CD4-positive, alpha-beta T cell treated with Interleukin-4 for 1 hour (primary cell): ENCODE results near the gene EFNB2.

Experiments
- DNase-seq, 2 donors: peaks; one replicate each; pipeline ENCODE4 v3.0.0-alpha.2; 2020 to 2022

EFNB2 gene

DNA sequence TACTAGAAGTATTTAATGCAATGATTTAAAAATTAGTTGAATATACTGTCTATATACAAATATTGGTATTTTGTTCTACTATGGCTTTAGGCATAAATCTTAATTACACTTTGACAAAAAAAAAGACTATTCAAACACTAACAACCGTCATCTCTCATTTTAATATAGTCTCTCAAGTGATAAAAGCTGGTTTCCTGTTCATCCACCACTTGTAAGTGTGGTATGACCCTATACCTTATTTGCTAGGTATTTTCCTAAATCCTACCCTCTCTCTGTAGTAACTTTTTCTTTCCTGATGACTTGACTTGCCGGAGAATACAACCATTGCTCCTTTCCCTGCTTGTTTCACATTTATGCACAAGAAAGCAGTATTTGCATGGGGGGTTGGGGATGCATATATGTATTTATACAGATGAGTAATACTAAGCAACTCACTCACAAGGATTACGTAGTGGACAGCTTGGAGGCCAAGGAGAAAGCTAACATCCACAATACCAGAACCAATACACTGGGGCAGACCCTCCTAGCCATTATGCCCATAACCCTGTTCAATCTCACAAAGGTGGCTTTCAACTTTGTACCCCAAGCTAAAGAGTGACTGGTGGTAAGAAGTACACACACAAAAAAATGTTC, 12.7 kb upstream of the EFNB2 start:
- DNase-seq, result no peak

GRCh38 chr13:106541826-106542225, 6.4 kb upstream of the EFNB2 start:
- no peak for DNase-seq

GRCh38 chr13:106540613-106541012, 5.2 kb upstream of the EFNB2 start:
- DNase-seq, result no peak

- no peak for DNase-seq
Measured at GRCh38 chr13:106537521-106537920, 2.1 kb upstream of the EFNB2 start.

GRCh38 chr13:106536244-106537034, 977 bp upstream of the EFNB2 start:
- peak; percentile 83 to 84 for DNase-seq

GRCh38 chr13:106534639-106535551, 567 bp downstream of the EFNB2 start:
- peak in 1 of 2 donors; percentile 12 for DNase-seq

DNA sequence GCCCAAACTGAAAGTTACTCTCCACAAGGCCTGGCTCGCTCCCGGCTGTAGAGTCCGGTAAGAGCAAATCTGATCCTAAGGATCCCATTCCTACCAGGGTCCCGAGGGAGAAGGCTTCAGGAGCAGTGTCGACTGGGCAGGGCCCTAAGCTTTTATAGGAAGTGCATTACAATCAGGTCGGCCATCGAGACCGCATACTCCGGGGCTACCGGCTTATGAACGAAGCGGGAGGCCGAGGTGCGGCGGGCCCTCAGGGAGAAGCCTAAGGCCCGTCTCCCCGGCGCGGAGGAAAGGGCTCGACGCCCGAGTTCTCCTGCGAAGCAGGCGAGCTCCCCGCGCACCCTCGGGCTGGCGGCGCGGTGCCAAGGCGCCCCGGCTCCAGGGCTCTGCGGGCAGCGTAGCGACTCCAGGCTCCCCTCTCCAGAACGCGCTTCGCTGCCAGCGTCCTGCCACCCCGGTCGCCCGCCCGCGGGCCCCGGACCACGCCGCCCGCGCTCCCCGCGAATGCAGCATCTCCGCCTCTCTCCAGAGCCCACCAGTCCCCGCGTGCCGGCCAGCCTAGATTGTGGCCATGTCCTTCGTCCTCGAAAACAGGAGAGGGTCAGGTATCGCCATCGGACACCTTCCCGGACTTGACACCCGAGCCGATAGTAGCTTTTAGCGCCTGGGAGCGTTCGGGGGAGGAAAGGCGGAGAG, 1.4 kb downstream of the EFNB2 start:
- DNase-seq, result peak in 1 of 2 donors; percentile 17

- DNase-seq, result peak; percentile 13 to 16
Measured at GRCh38 chr13:106533101-106533942, 2.1 kb downstream of the EFNB2 start.

DNA sequence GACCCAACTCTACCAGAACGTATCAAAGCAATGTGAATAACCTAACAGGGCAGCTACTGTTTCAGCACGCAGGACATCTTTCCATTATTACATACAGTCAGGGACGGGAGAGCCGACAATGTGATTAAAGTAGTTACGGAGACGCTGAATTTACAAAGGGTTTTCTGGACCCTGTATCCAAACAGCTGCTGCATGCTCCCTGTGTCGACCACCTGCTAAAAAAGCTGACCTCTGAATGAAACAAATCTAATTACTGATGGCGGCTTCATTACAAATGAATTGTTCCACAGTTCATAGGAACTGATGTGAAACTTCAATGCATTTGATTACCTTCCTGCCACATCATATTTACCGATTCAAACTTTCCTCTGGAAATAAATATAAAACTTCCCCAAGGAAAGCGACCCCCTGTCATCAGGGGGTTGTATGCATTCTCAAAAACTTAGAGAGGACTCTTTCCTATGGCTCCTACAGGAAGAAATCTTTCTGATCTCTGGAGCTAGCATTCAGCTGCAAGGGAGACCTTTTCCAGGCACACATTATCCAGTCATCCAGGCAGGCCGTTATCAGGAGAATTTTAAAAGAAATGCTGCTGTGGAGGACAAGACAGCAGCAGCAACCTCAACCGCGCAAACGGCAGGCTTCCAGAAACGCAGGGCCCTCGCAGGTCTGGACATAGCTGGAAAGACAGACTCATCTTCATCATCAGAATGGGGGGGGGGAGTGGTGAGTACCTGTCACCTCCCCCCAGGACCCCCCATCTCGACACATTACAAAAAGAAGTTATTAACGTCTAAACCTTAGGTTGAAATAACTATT, 3.1 kb downstream of the EFNB2 start:
- no peak for DNase-seq

GRCh38 chr13:106530980-106531481, 4.4 kb downstream of the EFNB2 start:
- no peak for DNase-seq

GRCh38 chr13:106530171-106530851, 5.2 kb downstream of the EFNB2 start:
- DNase-seq, result no peak

DNA sequence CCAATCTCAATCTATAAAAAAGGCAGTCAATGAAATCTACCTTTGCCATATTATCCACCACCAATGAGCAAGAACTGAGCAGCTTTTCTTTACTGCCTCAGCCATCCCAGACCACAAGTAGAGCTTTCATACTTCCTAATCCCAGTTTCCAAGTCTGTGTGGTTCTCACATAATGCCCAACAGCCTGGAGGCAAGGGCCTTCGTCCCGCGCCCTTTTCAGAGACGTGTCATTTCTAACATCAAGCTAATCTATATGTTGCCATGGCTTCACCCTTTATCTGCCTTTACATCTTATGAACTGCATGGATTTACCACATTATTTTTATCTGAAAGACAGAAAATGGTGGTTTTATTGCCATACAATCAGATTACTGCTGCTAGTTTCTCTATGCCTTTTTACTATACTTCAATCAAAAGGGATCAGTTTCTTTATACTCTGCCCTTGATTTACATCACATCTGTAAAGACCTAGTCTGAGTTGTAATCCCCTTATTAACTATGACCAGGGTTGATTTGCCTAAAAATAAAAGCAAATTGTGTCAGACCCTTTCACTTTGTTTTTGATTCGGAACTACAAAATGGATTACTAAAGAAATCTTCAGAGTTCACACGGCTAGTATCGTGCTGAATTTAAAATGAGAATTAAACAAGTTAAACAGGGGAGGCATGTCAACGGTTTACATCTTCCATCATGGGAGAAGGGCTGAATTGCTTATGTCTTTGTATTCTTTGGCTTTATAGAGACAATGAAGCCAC, 5.9 kb downstream of the EFNB2 start:
- no peak for DNase-seq

DNA sequence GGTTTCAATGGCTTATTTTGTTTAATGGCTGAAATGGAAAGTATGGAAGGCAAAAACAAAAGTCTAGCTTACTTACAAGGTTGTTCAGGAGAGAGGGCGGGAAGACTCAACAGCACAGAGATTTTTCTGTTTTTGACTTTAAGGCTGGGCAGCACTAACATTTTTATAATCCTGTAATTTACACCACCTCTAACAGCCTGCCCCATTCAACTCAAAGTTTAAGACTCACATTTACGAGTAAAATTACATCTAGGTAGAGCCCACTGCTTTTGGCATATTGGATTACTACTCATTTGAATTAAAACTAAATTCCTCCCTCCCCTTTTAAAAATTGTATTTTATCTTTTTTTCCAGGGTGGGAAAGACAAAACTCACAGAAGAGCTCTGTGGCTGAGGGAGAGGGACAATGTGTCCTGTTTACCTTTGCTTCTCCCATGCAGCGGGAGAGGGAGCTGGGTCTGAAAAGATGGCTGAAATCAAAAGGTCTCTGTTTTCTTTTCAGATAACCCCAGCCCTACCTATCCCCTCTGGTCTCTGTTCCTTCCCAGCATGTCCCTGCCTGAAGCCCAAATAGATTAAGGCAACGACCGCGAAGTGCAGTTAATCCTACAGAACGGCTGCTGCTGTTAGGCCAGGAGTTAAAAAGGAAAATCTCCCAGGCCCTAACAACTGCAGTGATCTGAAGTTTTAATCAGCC, 6.6 kb downstream of the EFNB2 start:
- no peak for DNase-seq

- DNase-seq, result no peak
Measured at GRCh38 chr13:106527826-106528225, 7.6 kb downstream of the EFNB2 start.

DNA sequence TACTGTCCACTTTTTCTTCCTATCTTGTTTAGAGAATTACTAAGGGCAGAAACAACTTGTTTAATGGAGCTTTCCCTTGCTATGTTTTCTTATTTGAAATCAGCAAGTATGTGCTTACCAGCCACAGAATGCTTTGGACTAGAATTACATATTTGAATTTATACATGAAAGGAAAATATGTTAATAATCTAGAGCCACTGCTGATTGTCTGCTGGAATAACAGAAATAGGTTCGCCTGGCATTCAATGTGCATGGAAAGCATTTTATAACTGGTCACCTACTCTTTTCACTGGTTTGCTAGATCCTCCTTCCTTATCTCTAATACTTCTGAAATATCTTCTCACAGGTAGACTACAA, 8.0 kb downstream of the EFNB2 start:
- DNase-seq, result no peak

- no peak for DNase-seq
Measured at GRCh38 chr13:106526738-106527444, 8.6 kb downstream of the EFNB2 start.

DNA sequence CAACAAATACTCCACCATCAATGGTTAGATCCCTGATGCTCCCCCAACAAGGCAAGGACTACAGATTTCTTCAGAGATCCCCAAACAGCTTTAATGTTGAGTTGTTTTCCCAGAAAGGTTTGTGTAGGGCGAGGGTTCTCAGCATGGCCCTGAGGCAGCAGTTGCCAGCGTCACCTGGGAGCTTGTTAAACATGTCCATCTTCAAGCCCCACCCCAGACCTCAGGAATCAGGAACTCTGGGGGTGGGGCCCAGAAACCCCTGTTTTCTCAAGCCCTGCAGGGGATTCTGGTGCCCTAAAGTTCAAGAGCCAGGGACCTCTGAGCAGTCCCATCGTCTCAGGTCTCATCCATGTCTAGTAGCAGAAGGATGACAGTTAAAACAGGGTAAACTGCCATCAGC, 9.6 kb downstream of the EFNB2 start:
- no peak for DNase-seq

DNA sequence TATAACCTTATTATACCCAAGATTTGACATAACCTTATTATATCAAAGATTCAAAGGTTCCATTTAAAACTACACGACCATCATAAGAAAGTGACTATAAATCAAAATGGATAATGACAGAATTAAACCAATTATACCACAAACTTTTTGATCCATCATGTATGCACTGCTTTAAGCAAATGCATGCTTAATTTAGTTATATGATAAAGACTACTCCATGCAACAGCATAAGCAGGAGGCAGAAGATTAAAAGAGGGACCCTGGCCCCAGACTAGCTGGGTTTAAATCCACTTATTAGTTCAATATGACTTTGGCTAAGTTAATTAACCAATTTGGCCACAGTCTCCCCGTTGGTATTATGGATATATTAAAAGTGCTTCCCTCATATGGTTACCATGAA, 11.4 kb downstream of the EFNB2 start:
- DNase-seq, result no peak
